ENCODE measurements around the gene DOCK4.

The DOCK4 gene

DNA sequence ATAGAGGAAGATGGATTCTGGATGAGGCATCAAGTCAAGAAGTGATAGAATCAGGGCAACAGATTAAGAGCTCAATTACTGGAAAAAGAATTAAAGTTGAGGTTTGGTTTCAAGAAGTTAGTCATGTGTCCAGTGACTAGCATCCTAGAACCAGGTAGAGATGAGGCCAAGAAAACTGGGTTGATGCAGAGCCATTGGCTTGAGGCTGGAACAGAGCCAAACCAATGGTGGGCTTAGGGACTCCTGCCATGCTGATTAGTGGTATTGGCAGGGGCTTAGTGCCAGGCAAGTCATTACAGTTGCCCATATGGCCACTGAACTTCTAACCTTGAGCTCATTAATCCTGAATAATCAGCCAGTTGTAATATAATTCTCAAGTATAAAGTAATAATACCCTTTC lies 18.8 kb upstream of the DOCK4 start:
- H3K27ac Mint-ChIP-seq, result no peak overlapping the region
- H3K36me3 Mint-ChIP-seq (ENCODE audit: low read depth), result peaks cover 33% of the 10 kb centered on the region

GRCh38 chr7:112224186-112224585 lies 18.0 kb upstream of the DOCK4 start:
- peaks cover 3% of the 10 kb centered on the region for H3K9me3 Mint-ChIP-seq
- H3K27ac Mint-ChIP-seq, result no peak overlapping the region
- no peak overlapping the region for H3K4me3 Mint-ChIP-seq
- TF ChIP-seq CTCF (IDR thresholded peaks at IDR 0.05; ENCODE audit: unreplicated experiment in 3 of 3), result no peak
- peaks cover 18% of the 10 kb centered on the region for H3K4me1 Mint-ChIP-seq
- H3K27me3 Mint-ChIP-seq (ENCODE audit: low read depth), result no peaks in the 10 kb centered on the region
- peaks cover 35% of the 10 kb centered on the region for H3K36me3 Mint-ChIP-seq (ENCODE audit: low read depth)

More for the DNA sequence above, 18.8 kb upstream of the DOCK4 start:
- Mint-ChIP-seq H3K9me3 (peaks cover 3% of the 10 kb centered on the region), H3K4me1 (peaks cover 18% of the 10 kb centered on the region), H3K27me3 (ENCODE audit: low read depth) (no peaks in the 10 kb centered on the region), H3K4me3 (no peak overlapping the region)
- TF ChIP-seq CTCF (IDR thresholded peaks at IDR 0.05; ENCODE audit: unreplicated experiment in 3 of 3), result no peak

DNA sequence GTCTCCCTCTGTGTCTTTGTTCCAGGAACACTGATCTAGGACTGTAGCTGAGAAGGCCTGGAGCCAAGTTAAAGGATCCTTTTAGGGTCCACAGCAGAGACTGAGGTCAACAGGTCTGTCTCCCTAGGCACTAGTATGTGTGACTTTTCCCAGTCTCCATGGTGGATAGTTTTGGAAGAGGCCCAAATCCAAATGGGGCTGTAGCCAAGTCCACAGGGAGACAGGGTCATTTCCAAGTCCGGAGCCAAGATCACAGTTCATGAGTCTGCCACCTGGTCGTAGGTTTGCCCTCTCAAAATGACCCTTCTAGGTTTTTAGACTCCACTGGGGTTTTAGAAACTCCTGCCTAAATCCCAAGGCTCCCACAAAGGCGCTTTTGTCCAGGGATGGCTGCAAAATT lies 17.1 kb upstream of the DOCK4 start:
- Mint-ChIP-seq H3K27ac (no peak overlapping the region), H3K27me3 (ENCODE audit: low read depth) (no peaks in the 10 kb centered on the region), H3K9me3 (peaks cover 3% of the 10 kb centered on the region), H3K4me1 (peaks cover 18% of the 10 kb centered on the region), H3K4me3 (no peak overlapping the region), H3K36me3 (ENCODE audit: low read depth) (peaks cover 35% of the 10 kb centered on the region)
- no peak for TF ChIP-seq CTCF (IDR thresholded peaks at IDR 0.05; ENCODE audit: unreplicated experiment in 3 of 3)

GRCh38 chr7:112220877-112221434 lies 14.8 kb upstream of the DOCK4 start:
- Mint-ChIP-seq H3K27me3 (ENCODE audit: low read depth) (no peaks in the 10 kb centered on the region), H3K36me3 (ENCODE audit: low read depth) (peaks cover 32% of the 10 kb centered on the region), H3K9me3 (peaks cover 3% of the 10 kb centered on the region), H3K4me1 (peaks cover 9% of the 10 kb centered on the region), H3K4me3 (no peak overlapping the region), H3K27ac (no peak overlapping the region)
- TF ChIP-seq CTCF (IDR thresholded peaks at IDR 0.05; ENCODE audit: unreplicated experiment in 3 of 3), result no peak

GRCh38 chr7:112215787-112216186 lies 9.6 kb upstream of the DOCK4 start:
- H3K9me3 Mint-ChIP-seq, result no peaks in the 10 kb centered on the region
- no peak for TF ChIP-seq CTCF (IDR thresholded peaks at IDR 0.05; ENCODE audit: unreplicated experiment in 3 of 3)
- H3K4me1 Mint-ChIP-seq, result peaks cover 11% of the 10 kb centered on the region

DNA sequence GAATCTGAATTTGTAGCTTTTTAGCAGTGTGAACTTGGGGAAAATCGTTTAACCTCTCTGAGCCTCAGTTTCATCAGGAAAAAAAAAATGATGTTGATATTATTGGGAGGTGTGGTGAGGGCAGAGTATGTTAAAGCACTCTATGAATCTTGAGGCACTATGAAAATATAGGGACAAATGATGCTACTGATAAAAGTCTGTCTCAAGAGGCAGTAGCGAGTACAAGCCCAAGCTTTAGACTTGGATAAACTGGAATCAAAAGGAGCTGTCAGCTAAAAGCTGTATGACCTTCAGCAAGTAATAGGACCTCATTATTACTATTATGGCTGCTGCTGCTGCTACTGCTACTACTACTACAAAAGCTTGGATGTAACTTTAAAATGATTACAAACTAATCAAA lies 8.7 kb upstream of the DOCK4 start:
- Mint-ChIP-seq H3K4me1 (peaks cover 11% of the 10 kb centered on the region), H3K9me3 (no peaks in the 10 kb centered on the region), H3K4me3 (no peak overlapping the region), H3K36me3 (ENCODE audit: low read depth) (peaks cover under 1% of the 10 kb centered on the region), H3K27me3 (ENCODE audit: low read depth) (no peaks in the 10 kb centered on the region), H3K27ac (peak overlapping the region in 1 of 3 experiments; percentile 81)
- no peak for TF ChIP-seq CTCF (IDR thresholded peaks at IDR 0.05; ENCODE audit: unreplicated experiment in 3 of 3)

More at GRCh38 chr7:112215787-112216186, 9.6 kb upstream of the DOCK4 start:
- Mint-ChIP-seq H3K36me3 (ENCODE audit: low read depth) (peaks cover 9% of the 10 kb centered on the region), H3K27me3 (ENCODE audit: low read depth) (no peaks in the 10 kb centered on the region), H3K4me3 (no peak overlapping the region), H3K27ac (peak overlapping the region in 2 of 3 experiments; percentile 62 to 81)
